HG03159 (cell line): Measurements from ENCODE around the gene KLHL15.
A peak's percentile ranks its signal among the peaks of the same experiment; 100 is the strongest.
"Not testable (repeated sequence)": the region's sequence is repeated elsewhere in the genome, so short reads cannot be mapped to it uniquely, and the experiment has no call there.

Source experiments
- ATAC-seq: cut with Tn5 transposase; IDR thresholded peaks from one replicate; pipeline ENCODE4 v1.9.1; 2021; ENCODE audit warnings: mild to moderate bottlenecking, moderate library complexity; ENCODE audit not compliant: unreplicated experiment

The KLHL15 gene

DNA sequence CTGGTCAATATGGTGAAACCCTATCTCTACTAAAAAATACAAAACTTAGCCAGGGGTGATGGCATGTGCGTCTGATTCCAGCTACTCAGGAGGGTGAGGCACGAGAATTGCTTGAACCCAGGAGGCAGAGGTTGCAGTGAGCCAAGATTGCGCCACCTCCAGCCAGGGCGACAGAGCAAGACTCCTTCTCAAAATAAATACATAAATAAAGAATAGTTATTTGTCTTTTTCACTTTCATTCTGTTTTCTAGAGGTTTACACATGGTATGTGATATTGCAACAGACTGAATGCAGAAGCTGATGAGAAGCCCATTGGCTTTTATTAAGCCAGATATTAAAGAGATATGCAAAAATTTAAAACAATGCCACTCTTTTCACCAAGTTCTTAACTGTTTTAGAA, 8.2 kb downstream of the KLHL15 start:
- ATAC-seq = no peak

GRCh38 chrX:24017674-24018073, 9.3 kb downstream of the KLHL15 start:
- ATAC-seq = no peak

DNA sequence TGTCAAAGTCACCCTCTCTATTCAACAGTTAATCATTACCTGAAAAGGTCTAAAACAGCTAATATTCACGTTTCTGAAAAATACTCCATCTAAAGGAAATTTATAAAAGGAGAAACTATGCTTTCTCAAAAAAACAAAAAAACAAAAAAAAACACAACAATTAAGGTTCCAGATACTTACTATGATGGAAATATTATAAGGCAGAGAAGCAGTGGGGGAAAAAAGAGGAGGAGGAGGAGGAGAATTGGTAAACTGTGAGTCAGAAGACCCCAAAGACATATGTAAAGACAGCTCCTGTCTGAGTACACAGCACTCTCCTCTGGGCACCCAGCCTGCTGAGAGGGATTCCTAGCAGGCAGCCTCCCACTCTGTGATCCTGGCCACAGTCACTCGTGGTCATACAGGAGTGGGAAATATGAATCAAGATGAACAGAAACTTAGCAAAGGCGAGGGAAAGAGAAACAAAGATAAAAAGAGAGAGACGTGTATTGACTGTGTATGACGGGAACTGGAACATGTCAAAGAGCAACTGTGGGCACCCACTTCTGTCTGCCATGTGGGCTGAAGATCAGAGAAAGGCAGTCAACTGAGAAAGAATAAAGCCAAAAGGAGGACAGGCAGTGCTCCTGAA, 12.5 kb downstream of the KLHL15 start:
- ATAC-seq = peak; percentile 72

GRCh38 chrX:24012266-24012665, 14.7 kb downstream of the KLHL15 start:
- ATAC-seq = no peak

GRCh38 chrX:24005867-24006266, 21.1 kb downstream of the KLHL15 start:
- no peak for ATAC-seq

DNA sequence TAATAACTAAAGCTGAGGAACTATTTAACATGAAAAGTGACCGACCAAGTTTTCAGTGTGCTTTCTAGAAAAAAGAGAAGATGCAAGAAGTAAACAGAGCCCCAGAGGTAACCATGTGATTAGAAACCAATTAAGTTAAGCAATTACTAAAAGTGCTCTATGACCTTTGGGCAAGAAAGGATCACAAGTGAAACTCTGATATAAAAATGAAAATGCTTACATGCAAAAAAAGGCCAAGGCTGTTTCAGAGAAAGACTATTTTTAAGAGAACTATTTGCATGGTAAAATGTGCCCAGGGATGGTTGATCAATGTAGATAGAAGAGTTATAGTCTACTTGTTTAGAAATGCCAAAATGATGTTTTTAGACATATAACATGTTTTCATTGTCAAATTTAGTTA, 22.0 kb downstream of the KLHL15 start:
- peak; percentile 38 for ATAC-seq

DNA sequence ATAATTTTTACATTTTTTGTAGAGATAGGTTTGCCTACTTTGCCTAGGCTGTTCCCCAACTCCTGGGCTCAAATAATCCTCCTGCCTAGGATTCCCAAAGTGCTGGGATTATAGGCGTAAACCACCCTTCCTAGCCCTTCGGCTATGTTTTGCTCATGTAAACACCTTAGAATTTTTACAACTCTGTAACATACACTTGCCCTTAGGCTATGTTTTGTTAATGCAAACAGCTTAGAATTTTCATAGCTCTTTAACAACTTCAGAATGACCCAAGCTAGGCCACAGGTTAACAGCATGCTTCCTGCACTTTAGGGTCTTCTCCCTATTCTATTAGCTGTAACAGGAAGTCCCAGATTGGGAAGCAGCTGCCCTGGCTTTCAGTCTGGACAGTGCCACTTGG, 24.2 kb downstream of the KLHL15 start:
- ATAC-seq = no peak

DNA sequence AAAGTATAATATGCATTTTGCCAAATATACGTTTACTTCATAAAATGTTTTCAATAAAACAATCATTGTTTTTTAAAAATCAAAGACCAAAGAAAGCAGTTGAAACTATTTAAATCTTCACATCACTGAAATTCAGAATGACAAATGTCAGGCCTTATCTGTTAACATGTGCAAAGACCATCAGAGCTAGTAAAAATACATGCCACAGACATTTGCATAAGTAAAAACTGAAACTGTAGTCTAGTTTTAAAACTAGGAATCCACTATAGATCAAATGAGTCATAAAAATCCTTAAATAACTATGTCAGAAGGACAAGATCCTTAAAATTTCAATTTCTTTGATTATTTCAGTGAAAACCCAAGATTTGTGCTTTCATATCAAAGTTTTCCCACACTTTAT, 24.8 kb downstream of the KLHL15 start:
- peak; percentile 66 for ATAC-seq

GRCh38 chrX:23999671-24000070, 27.3 kb downstream of the KLHL15 start:
- ATAC-seq = no peak

DNA sequence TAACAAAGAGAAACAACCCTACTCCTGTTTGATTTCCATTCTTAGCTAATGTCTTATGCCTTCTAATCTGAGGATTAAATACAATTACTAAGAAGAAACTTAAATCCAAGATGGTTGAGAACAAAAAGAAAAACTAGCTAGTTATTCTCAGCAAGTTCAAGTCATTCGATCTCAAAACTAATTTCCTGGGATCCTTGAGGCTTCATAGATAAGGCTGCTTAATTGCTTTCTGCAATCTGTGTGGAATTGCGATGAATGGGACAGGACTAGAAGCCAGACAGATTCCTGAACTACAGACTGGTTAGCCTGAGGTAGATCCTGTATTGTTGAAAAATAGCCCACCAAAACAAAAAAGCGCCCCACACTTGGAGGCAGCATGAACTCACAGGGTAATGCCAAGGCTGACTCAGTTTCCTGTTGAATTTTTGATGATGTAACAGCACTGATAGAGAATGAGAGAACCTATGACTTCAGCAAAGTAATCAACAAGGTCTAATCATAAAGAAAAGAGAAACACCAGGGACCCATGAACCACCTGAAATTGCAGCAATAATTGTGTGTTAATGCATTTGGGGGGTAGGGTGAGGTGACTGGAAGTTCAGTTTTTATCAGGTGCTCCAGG, 33.9 kb downstream of the KLHL15 start:
- no peak for ATAC-seq

DNA sequence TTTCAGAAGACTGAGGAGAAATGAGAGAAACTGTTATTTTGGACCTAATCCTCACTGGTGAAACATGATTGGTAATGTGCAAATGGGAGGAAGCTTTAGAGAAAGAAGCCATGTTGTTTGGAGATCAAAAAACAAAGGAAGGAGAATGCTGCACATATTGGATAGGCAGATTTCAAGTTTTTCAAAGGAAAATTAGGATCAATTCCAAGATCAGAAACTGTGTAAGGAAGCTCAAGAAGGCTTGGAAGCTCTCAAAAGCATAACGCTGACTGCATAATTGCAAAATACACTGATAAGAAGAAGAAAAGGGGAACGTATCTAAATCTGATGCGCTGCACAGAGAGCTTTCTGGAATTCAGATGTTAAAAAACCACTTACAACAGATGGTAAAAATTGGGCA, 34.6 kb downstream of the KLHL15 start:
- ATAC-seq = no peak

- ATAC-seq = no peak
Measured at GRCh38 chrX:23990455-23990854, 36.5 kb downstream of the KLHL15 start.

DNA sequence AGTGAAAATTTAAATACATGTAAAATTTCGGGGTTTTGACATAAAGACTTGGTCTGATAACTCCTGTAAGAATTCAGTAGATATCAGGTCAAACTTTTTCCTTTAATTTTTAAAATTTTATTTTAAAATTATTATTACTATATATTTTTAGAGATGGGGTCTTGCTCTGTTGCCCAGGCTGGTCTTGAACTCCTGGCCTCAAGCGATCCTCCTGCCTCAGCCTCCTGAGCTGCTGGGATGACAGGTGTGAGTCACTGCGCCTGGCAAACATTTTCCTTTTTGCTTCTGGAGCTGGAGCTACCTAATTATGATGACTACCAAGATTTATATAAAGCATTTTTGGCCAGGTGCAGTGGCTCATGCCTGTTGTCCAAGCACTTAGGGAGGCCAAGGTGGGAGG, 37.3 kb downstream of the KLHL15 start:
- ATAC-seq = no peak

GRCh38 chrX:23982891-23983290, 44.1 kb downstream of the KLHL15 start:
- ATAC-seq = no peak

GRCh38 chrX:23981711-23982110, 45.3 kb downstream of the KLHL15 start:
- ATAC-seq = no peak

DNA sequence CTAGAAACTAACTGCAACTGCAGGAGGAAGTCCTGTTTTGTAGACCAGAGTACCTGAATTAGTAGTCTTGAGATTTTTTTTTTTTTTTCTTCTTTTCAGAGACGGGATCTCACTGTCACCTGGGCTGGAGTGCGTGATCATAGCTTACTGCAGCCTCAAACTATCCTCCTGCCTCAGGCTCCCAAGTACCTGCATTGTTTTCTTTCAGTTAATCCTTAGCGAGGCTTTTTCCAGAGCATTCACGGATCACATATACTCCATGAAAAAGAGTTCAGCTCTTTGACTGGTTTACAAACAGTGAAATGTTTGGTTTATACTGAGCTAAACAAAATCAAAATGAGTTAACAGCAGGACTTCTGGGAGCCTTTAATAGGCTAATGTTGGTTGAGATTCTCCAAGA, 45.8 kb downstream of the KLHL15 start:
- ATAC-seq = no peak

- ATAC-seq = no peak
Measured at GRCh38 chrX:23980011-23980441, 47.0 kb downstream of the KLHL15 start.

- ATAC-seq = no peak
Measured at GRCh38 chrX:23978491-23978890, 48.5 kb downstream of the KLHL15 start.

- ATAC-seq = not testable (repeated sequence)
Measured at GRCh38 chrX:23965630-23966029, 61.4 kb downstream of the KLHL15 start.

- no peak for ATAC-seq
Measured at GRCh38 chrX:23964191-23964590, 62.8 kb downstream of the KLHL15 start.

- no peak for ATAC-seq
Measured at GRCh38 chrX:23959781-23960180, 67.2 kb downstream of the KLHL15 start.

GRCh38 chrX:23954396-23954795, 72.6 kb downstream of the KLHL15 start:
- no peak for ATAC-seq

DNA sequence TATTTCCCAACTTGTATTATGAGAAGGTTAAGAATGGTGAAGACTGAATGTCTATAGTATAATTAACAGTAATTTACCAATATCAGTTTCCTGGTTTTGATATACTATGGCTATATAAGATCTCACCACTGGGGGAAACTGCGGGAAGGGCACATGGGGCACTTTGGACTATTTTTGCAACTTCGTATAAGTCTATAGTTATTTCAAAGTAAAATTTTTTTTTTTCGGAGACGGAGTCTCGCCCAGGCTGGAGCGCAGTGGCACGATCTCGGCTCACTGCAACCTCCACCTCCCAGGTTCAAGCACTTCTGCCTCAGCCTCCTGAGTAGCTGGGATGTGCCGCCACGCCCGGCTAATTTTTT, 73.1 kb downstream of the KLHL15 start:
- no peak for ATAC-seq
